ENCODE data around the gene ADAMTSL3. TPM values are rescaled to one million over a fixed set of nuclear protein-coding genes. Genes with fewer than 3 reads are reported as not detected.

The ADAMTSL3 gene
- total and polyA plus RNA-seq, 2 of the 4 experiments (the other 2 are of a cell fraction): under 0.01 to 0.02 TPM

- Histone ChIP-seq H3K4me3 (ENCODE audit: insufficient read depth, low read depth, low read length) (no peak overlapping the region), H2BK15ac (ENCODE audit: low read depth, low read length) (no peak overlapping the region), H2AK9ac (replicated peaks; ENCODE audit: low read depth, low read length, poor library complexity) (no peak overlapping the region), H3K4me2 (ENCODE audit: low read depth, low read length) (no peak overlapping the region), H2BK120ac (ENCODE audit: low read depth, low read length) (no peak overlapping the region), H3K23ac (ENCODE audit: low read depth, low read length) (no peak overlapping the region), H4K8ac (ENCODE audit: low read depth in 2 of 2, low read length in 2 of 2) (no peak overlapping the region), H3K79me1 (ENCODE audit: low read depth in 1 of 2, low read length in 2 of 2) (no peaks in the 10 kb centered on the region), H4K20me1 (ENCODE audit: insufficient read depth, low read length) (no peaks in the 10 kb centered on the region), H3K9ac (ENCODE audit: low read depth, low read length) (no peak overlapping the region), H3K56ac (ENCODE audit: extremely low read depth, insufficient read depth, low read length) (no peak overlapping the region), H4K5ac (ENCODE audit: low read depth, low read length) (no peak overlapping the region), H3K14ac (replicated peaks; ENCODE audit: low read depth, low read length) (no peak overlapping the region), H3K4me1 (ENCODE audit: control insufficient read depth, insufficient read depth, low read length) (no peaks in the 10 kb centered on the region), H3K18ac (ENCODE audit: low read depth, low read length) (no peak overlapping the region), H2BK20ac (ENCODE audit: low read depth, low read length) (no peak overlapping the region), H2BK5ac (ENCODE audit: low read depth, low read length, poor library complexity, severe bottlenecking) (no peak overlapping the region), H2AK5ac (ENCODE audit: low read depth, low read length) (no peak overlapping the region), H3K9me3 (ENCODE audit: control insufficient read depth, insufficient read depth, low read length) (0 out of 2 replicates have a peak, but pooled peaks cover 2% of the 10 kb centered on the region), H3K4ac (ENCODE audit: low read depth, low read length) (no peak overlapping the region), H3K27ac (ENCODE audit: insufficient read depth, low read length) (no peak overlapping the region), H3K27me3 (ENCODE audit: control insufficient read depth, insufficient read depth, low read length) (no peaks in the 10 kb centered on the region), H4K91ac (ENCODE audit: insufficient read depth, low read depth, low read length) (no peak overlapping the region), H2AFZ (replicated peaks; ENCODE audit: low read length, poor library complexity) (no peak overlapping the region), H3K9me1 (ENCODE audit: insufficient read depth, low read length) (no peaks in the 10 kb centered on the region), H3K36me3 (ENCODE audit: control insufficient read depth, insufficient read depth, low read length) (no peaks in the 10 kb centered on the region)
- intact Hi-C loops (cut with micrococcal nuclease): no loop called here
- ChIA-PET POLR2A (ENCODE audit: unreplicated experiment) (no interaction called here), CTCF (no interaction called here)
- DNase-seq (no peak), ATAC-seq (ENCODE audit: low read depth) (no peak)
- dilution Hi-C loops (cut with HindIII; ENCODE audit: low sequenced_read_pairs, unreplicated experiment): no loop called here
- TF ChIP-seq RCOR1 (IDR thresholded peaks at IDR 0.05; ENCODE audit: insufficient replicate concordance, low read length) (no peak), NFE2L2 (IDR thresholded peaks at IDR 0.05; ENCODE audit: low read depth, low read length) (no peak), MAFK (IDR thresholded peaks at IDR 0.05; ENCODE audit: low read depth, low read length) (no peak), RAD21 (IDR thresholded peaks at IDR 0.05; ENCODE audit: low read length) (no peak), MAZ (IDR thresholded peaks at IDR 0.05; ENCODE audit: borderline replicate concordance, low read depth, low read length) (no peak), MXI1 (IDR thresholded peaks at IDR 0.05; ENCODE audit: borderline replicate concordance, low read depth, low read length) (no peak), SMC3 (IDR thresholded peaks at IDR 0.05; ENCODE audit: low read depth, low read length) (no peak), CHD1 (IDR thresholded peaks at IDR 0.05; ENCODE audit: low read depth, low read length) (no peak), USF2 (IDR thresholded peaks at IDR 0.05; ENCODE audit: low read depth, low read length) (no peak)
- TF ChIP-seq, protein P1, sequence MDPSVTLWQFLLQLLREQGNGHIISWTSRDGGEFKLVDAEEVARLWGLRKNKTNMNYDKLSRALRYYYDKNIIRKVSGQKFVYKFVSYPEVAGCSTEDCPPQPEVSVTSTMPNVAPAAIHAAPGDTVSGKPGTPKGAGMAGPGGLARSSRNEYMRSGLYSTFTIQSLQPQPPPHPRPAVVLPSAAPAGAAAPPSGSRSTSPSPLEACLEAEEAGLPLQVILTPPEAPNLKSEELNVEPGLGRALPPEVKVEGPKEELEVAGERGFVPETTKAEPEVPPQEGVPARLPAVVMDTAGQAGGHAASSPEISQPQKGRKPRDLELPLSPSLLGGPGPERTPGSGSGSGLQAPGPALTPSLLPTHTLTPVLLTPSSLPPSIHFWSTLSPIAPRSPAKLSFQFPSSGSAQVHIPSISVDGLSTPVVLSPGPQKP (IDR thresholded peaks at IDR 0.05; ENCODE audit: borderline replicate concordance, low read depth, low read length): no peak
- no CpG with 5 or more reads among the region's 5 CpGs for WGBS, 2 experiments (ENCODE audit: extremely low coverage in 2 of 2, insufficient read length in 1 of 2)
- in situ Hi-C loops (cut with MboI; ENCODE audit: low sequenced_read_pairs): no loop called here
- BruUV-seq (replicated peaks): no TSS peak
These were observed 403.9 kb downstream of the ADAMTSL3 start for GRCh38 chr15:84057714-84058331.
